Occipital lobe (tissue), 3 donors: ENCODE results near the gene ELP1. TPM values are rescaled to one million over a fixed set of nuclear protein-coding genes. Genes with fewer than 3 reads are reported as not detected.

Source experiments
- DNase-seq: peaks from one replicate; lab custom pipeline; 2025; lab: John Stamatoyannopoulos, UW
- small RNA-seq: library from RNA; depleted of rRNA; stranded (forward); fragments of <200 nt; gene quantifications from one replicate; pipeline ENCODE3, GENCODE V24; 2014
- total RNA-seq: library from RNA; depleted of rRNA; stranded (reverse); fragments of >200 nt; gene quantifications from one replicate; pipeline ENCODE4 v1.2.3, GENCODE V29; 2014

ELP1 gene
- total RNA-seq, 1 donor from 2014 or later, result 52.7 TPM

DNA sequence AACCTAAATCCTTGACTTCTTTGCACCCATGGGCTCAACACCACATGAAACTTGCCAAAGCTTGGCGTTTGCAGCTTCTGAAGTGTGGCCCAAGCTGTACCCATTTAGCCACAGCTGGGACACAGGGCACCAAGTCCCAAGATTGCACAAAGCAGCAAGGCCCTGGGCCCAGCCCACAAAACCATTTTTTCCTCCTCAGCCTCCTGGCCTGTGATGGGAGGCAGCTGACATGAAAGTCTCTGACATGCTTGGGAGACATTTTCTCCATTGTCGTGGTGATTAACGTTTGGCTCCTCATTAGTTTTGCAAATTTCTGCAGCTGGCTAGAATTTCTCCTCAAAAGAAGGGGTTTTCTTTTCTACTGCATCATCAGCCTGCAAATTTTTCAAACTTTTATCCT, 110.1 kb downstream of the ELP1 start:
- no peak for DNase-seq

Small RNA genes lying within 50 kb of the gene (small RNA-seq; reads per million reads assigned to genes)
- not detected for gene AL359692.1

Other genes with a start within 250 kb of the ELP1 start
- not detected for gene ACTL7B, start 78.1 kb downstream of the ELP1 start, total RNA-seq
- gene ACTL7A, start 71.9 kb downstream of the ELP1 start, total RNA-seq, result not detected
- 8.9 TPM for gene ABITRAM, start 276 bp upstream of the ELP1 start, total RNA-seq
- 14.0 TPM for gene CTNNAL1, start 79.4 kb upstream of the ELP1 start, total RNA-seq
- gene TMEM245, start 185.8 kb upstream of the ELP1 start, total RNA-seq, result 85.0 TPM
- gene FRRS1L, start 233.1 kb upstream of the ELP1 start, total RNA-seq, result 82.2 TPM